GM19238 (cell line): Measurements from ENCODE around the gene TINCR.
"Not testable (repeated sequence)": the region's sequence is repeated elsewhere in the genome, so short reads cannot be mapped to it uniquely, and the experiment has no call there.

Experiments used
- DNase-seq: peaks from one replicate; pipeline ENCODE4 v3.0.0; 2011; ENCODE audit warnings: low spot score; ENCODE audit not compliant: insufficient read length

TINCR gene

GRCh38 chr19:5561559-5561958 is 6.2 kb downstream of the TINCR start:
- DNase-seq = no peak

- no peak for DNase-seq
These were observed 7.6 kb downstream of the TINCR start for GRCh38 chr19:5560156-5560555.

GRCh38 chr19:5559804-5560133 is 8.0 kb downstream of the TINCR start:
- DNase-seq = no peak

- DNase-seq = no peak
These were observed 9.6 kb downstream of the TINCR start for GRCh38 chr19:5558101-5558621.

- no peak for DNase-seq
These were observed 10.1 kb downstream of the TINCR start for GRCh38 chr19:5557691-5558090.

GRCh38 chr19:5554828-5555227 is 12.9 kb downstream of the TINCR start:
- no peak for DNase-seq

- DNase-seq = no peak
These were observed 13.9 kb downstream of the TINCR start for GRCh38 chr19:5553892-5554291.

- no peak for DNase-seq
These were observed 19.9 kb downstream of the TINCR start for GRCh38 chr19:5547881-5548280.

GRCh38 chr19:5545984-5546383 is 21.8 kb downstream of the TINCR start:
- no peak for DNase-seq

GRCh38 chr19:5545051-5545450 is 22.7 kb downstream of the TINCR start:
- no peak for DNase-seq

- DNase-seq = no peak
These were observed 25.1 kb downstream of the TINCR start for GRCh38 chr19:5542665-5543064.

GRCh38 chr19:5541456-5541855 is 26.3 kb downstream of the TINCR start:
- DNase-seq = no peak

- DNase-seq = no peak
These were observed 27.5 kb downstream of the TINCR start for GRCh38 chr19:5540208-5540607.

- DNase-seq = no peak
These were observed 29.9 kb downstream of the TINCR start for GRCh38 chr19:5537870-5538269.

- DNase-seq = not testable (repeated sequence)
These were observed 30.7 kb downstream of the TINCR start for GRCh38 chr19:5536982-5537579.

GRCh38 chr19:5536337-5536894 is 31.3 kb downstream of the TINCR start:
- DNase-seq = no peak

GRCh38 chr19:5534787-5535586 is 32.8 kb downstream of the TINCR start:
- no peak for DNase-seq

GRCh38 chr19:5533257-5533656 is 34.5 kb downstream of the TINCR start:
- no peak for DNase-seq

- no peak for DNase-seq
These were observed 37.1 kb downstream of the TINCR start for GRCh38 chr19:5530701-5531100.

- no peak for DNase-seq
These were observed 41.1 kb downstream of the TINCR start for GRCh38 chr19:5526691-5527090.

- no peak for DNase-seq
These were observed 43.7 kb downstream of the TINCR start for GRCh38 chr19:5524081-5524480.

- no peak for DNase-seq
These were observed 45.6 kb downstream of the TINCR start for GRCh38 chr19:5522106-5522505.

GRCh38 chr19:5520501-5520900 is 47.3 kb downstream of the TINCR start:
- DNase-seq = no peak
